H9 (cell line): ENCODE data around the gene TEX22. TPM values are rescaled to one million over a fixed set of nuclear protein-coding genes. Genes with fewer than 3 reads are reported as not detected.

Experiments used
- DNase-seq: peaks from one replicate; pipeline ENCODE4 v3.0.0-alpha.2; 2017
- H2AFZ ChIP-seq: one replicate; pipeline ENCODE4 v1.6.1; 2013; ENCODE audit warnings: mild to moderate bottlenecking, low read length, control low read depth, moderate library complexity
- H2AK5ac ChIP-seq: 2 replicates; pipeline ENCODE4 v1.6.1; 2013; ENCODE audit warnings: low read length, control low read depth, mixed read lengths; ENCODE audit not compliant: insufficient read length
- H2BK120ac ChIP-seq: one replicate; pipeline ENCODE4 v1.6.1; 2013; ENCODE audit warnings: low read depth, mild to moderate bottlenecking, low read length, control low read depth, inconsistent platforms; ENCODE audit not compliant: poor library complexity, severe bottlenecking
- H2BK12ac ChIP-seq: 2 replicates; pipeline ENCODE4 v1.6.1; 2013; ENCODE audit warnings: low read length, control low read depth, mixed read lengths, low read depth; ENCODE audit not compliant: insufficient read length
- H2BK15ac ChIP-seq: 2 replicates; pipeline ENCODE4 v1.6.1; 2013; ENCODE audit warnings: low read depth, low read length, control low read depth
- H2BK20ac ChIP-seq: one replicate; pipeline ENCODE4 v1.6.1; 2013; ENCODE audit warnings: low read depth, mild to moderate bottlenecking, low read length, control low read depth, inconsistent platforms; ENCODE audit not compliant: poor library complexity, severe bottlenecking
- H2BK5ac ChIP-seq: 2 replicates; pipeline ENCODE4 v1.6.1; 2013; ENCODE audit warnings: low read length, control low read depth, mixed read lengths; ENCODE audit not compliant: insufficient read length
- H3K14ac ChIP-seq: 2 replicates; pipeline ENCODE4 v1.6.1; 2013; ENCODE audit warnings: low read length, control low read depth; ENCODE audit not compliant: insufficient read depth
- H3K18ac ChIP-seq: 2 replicates; pipeline ENCODE4 v1.6.1; 2013; ENCODE audit warnings: low read depth, mild to moderate bottlenecking, mixed read lengths, low read length, control low read depth; ENCODE audit not compliant: insufficient read length
- H3K23ac ChIP-seq: 2 replicates; pipeline ENCODE4 v1.6.1; 2013; ENCODE audit warnings: low read length, control low read depth, mixed read lengths, low read depth; ENCODE audit not compliant: insufficient read length
- H3K23me2 ChIP-seq: 2 replicates; pipeline ENCODE4 v1.6.1; 2013; ENCODE audit warnings: low read depth, mild to moderate bottlenecking, mixed read lengths, low read length, control low read depth; ENCODE audit not compliant: insufficient read length, poor library complexity, severe bottlenecking
- H3K27ac ChIP-seq: 2 replicates; pipeline ENCODE4 v1.5.1; 2013; ENCODE audit warnings: low read length, control low read depth, mixed read lengths, low read depth; ENCODE audit not compliant: insufficient read length
- H3K27me3 ChIP-seq: 2 replicates; pipeline ENCODE4 v1.6.1; 2013; ENCODE audit warnings: low read length, control low read depth, inconsistent platforms; ENCODE audit not compliant: insufficient read depth
- H3K4ac ChIP-seq: 2 replicates; pipeline ENCODE4 v1.6.1; 2013; ENCODE audit warnings: low read depth, mild to moderate bottlenecking, control low read depth, inconsistent platforms, low read length, moderate library complexity
- H3K4me1 ChIP-seq: 2 replicates; pipeline ENCODE4 v1.6.1; 2013; ENCODE audit warnings: low read length, control low read depth, inconsistent platforms; ENCODE audit not compliant: insufficient read depth
- H3K4me2 ChIP-seq: 2 replicates; pipeline ENCODE4 v1.6.1; 2013; ENCODE audit warnings: low read length, control low read depth, mixed read lengths; ENCODE audit not compliant: insufficient read length, insufficient read depth
- H3K56ac ChIP-seq: 2 replicates; pipeline ENCODE4 v1.6.1; 2013; ENCODE audit warnings: low read depth, mild to moderate bottlenecking, mixed read lengths, low read length, control low read depth; ENCODE audit not compliant: insufficient read length
- H3K79me1 ChIP-seq: 2 replicates; pipeline ENCODE4 v1.6.1; 2013; ENCODE audit warnings: low read depth, mild to moderate bottlenecking, moderate library complexity, low read length, control low read depth, inconsistent platforms; ENCODE audit not compliant: insufficient read depth, poor library complexity, severe bottlenecking
- H3K79me2 ChIP-seq: 2 replicates; pipeline ENCODE4 v1.6.1; 2013; ENCODE audit warnings: low read length, control low read depth, inconsistent platforms; ENCODE audit not compliant: insufficient read depth
- H3K9ac ChIP-seq: 2 replicates; pipeline ENCODE4 v1.6.1; 2013; ENCODE audit warnings: low read length, control low read depth, mixed read lengths; ENCODE audit not compliant: insufficient read length; ENCODE audit errors: extremely low read depth
- H3K9me3 ChIP-seq: one replicate; pipeline ENCODE4 v1.6.1; 2013; ENCODE audit warnings: low read depth, low read length, inconsistent platforms; ENCODE audit not compliant: control insufficient read depth
- H3T11ph ChIP-seq: one replicate; pipeline ENCODE4 v1.6.1; 2013; ENCODE audit warnings: mild to moderate bottlenecking, low read length, control low read depth, inconsistent platforms
- H4K20me1 ChIP-seq: one replicate; pipeline ENCODE4 v1.6.1; 2013; ENCODE audit not compliant: control insufficient read depth, insufficient read length, insufficient read depth
- H4K5ac ChIP-seq: 2 replicates; pipeline ENCODE4 v1.6.1; 2013; ENCODE audit warnings: low read depth, mild to moderate bottlenecking, mixed read lengths, low read length, control low read depth; ENCODE audit not compliant: insufficient read length
- H4K8ac ChIP-seq: replicated peaks from 2 replicates; pipeline ENCODE4 v1.6.1; 2013; ENCODE audit warnings: low read length, control low read depth, mixed read lengths, low read depth; ENCODE audit not compliant: insufficient read length
- H4K91ac ChIP-seq: 2 replicates; pipeline ENCODE4 v1.6.1; 2013; ENCODE audit warnings: low read depth, mild to moderate bottlenecking, moderate library complexity, mixed read lengths, low read length, control low read depth; ENCODE audit not compliant: insufficient read length
- H3K27ac Mint-ChIP-seq, 3 experiments: 2 replicates in 2 of 3; 3 replicates in 1 of 3; pipeline ENCODE4 v1.8.0; 2020 to 2021; ENCODE audit warnings: mixed read lengths in 3 of 3, mild to moderate bottlenecking in 1 of 3, moderate library complexity in 1 of 3
- H3K27me3 Mint-ChIP-seq: 2 replicates; pipeline ENCODE4 v1.8.0; 2021; ENCODE audit warnings: low read depth, mild to moderate bottlenecking, moderate library complexity, mixed read lengths
- H3K36me3 Mint-ChIP-seq, 3 experiments: 2 replicates in 2 of 3; 3 replicates in 1 of 3; pipeline ENCODE4 v1.8.0; 2020 to 2021; ENCODE audit warnings: low read depth in 3 of 3, mixed read lengths in 3 of 3; ENCODE audit not compliant: insufficient read depth in 1 of 3
- H3K4me1 Mint-ChIP-seq, 2 experiments: 2 replicates each; pipeline ENCODE4 v1.8.0; 2020; ENCODE audit warnings: mixed read lengths in 2 of 2
- H3K4me3 Mint-ChIP-seq, 2 experiments: 2 replicates in 1 of 2; 3 replicates in 1 of 2; pipeline ENCODE4 v1.8.0; 2020 to 2021; ENCODE audit warnings: mild to moderate bottlenecking in 2 of 2, mixed read lengths in 2 of 2, moderate library complexity in 1 of 2
- H3K9me3 Mint-ChIP-seq, 2 experiments: 2 replicates in 1 of 2; 3 replicates in 1 of 2; pipeline ENCODE4 v1.8.0; 2020; ENCODE audit warnings: mild to moderate bottlenecking in 2 of 2, mixed read lengths in 2 of 2, moderate library complexity in 1 of 2
- CTCF ChIP-seq: fragments of 200-600 bp; sonication (generic); conservative IDR thresholded peaks from 3 replicates; pipeline ENCODE4 v1.8.0; 2021; ENCODE audit warnings: antibody characterized with exemption, mild to moderate bottlenecking
- WGBS: extraction: QIAGEN DNeasy Blood & Tissue Kit; methylation state at CpG from one replicate; pipeline ENCODE4 v1.1.7; 2013; ENCODE audit warnings: missing lambda C conversion rate, low lambda C conversion rate, mixed read lengths; ENCODE audit not compliant: insufficient read length; ENCODE audit errors: extremely low coverage; 5-methylcytosine and 5-hydroxymethylcytosine counted together
- total RNA-seq: library from RNA; stranded (reverse); gene quantifications from 2 replicates; pipeline ENCODE4 v1.2.1, GENCODE V29; 2021

Gene TEX22
- total RNA-seq, 1 experiment from 2014 or later, result 0.83 TPM

GRCh38 chr14:105378199-105378598, 20.1 kb upstream of the TEX22 start:
- WGBS, result no CpG with 5 or more reads among the region's 11 CpGs
- no peak overlapping the region for H4K8ac ChIP-seq
- Mint-ChIP-seq H3K36me3 (peaks cover 7 to 23% (median 17%) of the 10 kb centered on the region in 3 experiments), H3K4me1 (peaks cover 8% of the 10 kb centered on the region in 2 experiments), H3K27ac (no peak overlapping the region; a peak in 1 of 7 replicates), H3K9me3 (peaks cover 6 to 8% of the 10 kb centered on the region in 2 experiments; a peak in 4 of 5 replicates), H3K4me3 (no peak overlapping the region), H3K27me3 (peaks cover 8% of the 10 kb centered on the region; the same call in 1 of the 2 replicates)
- no peak for TF ChIP-seq CTCF
- no peak overlapping the region for H2AFZ ChIP-seq
- no peak overlapping the region for H4K5ac ChIP-seq
- H3K14ac ChIP-seq, result no peak overlapping the region; the same call in 1 of the 2 replicates
- no peaks in the 10 kb centered on the region for H3K79me1 ChIP-seq
- no peak overlapping the region for H3K23ac ChIP-seq
- H2BK120ac ChIP-seq, result no peak overlapping the region
- H3K27ac ChIP-seq, result no peak overlapping the region
- no peak overlapping the region for H2BK15ac ChIP-seq
- H3K4me1 ChIP-seq, result peaks cover 2% of the 10 kb centered on the region; the same call in 1 of the 2 replicates
- H3K79me2 ChIP-seq, result no peaks in the 10 kb centered on the region
- no peak overlapping the region for H3K4ac ChIP-seq
- no peak overlapping the region for H3K18ac ChIP-seq
- H2BK5ac ChIP-seq, result no peak overlapping the region
- H3K4me2 ChIP-seq, result no peak overlapping the region
- no peak for DNase-seq
- no peaks in the 10 kb centered on the region for H3K9me3 ChIP-seq
- H2AK5ac ChIP-seq, result no peak overlapping the region
- H4K20me1 ChIP-seq, result no peaks in the 10 kb centered on the region
- no peak overlapping the region for H3K9ac ChIP-seq
- no peak overlapping the region for H2BK20ac ChIP-seq
- H2BK12ac ChIP-seq, result no peak overlapping the region
- no peak overlapping the region for H3T11ph ChIP-seq
- H3K27me3 ChIP-seq, result no peaks in the 10 kb centered on the region
- no peaks in the 10 kb centered on the region for H3K23me2 ChIP-seq
- H3K56ac ChIP-seq, result no peak overlapping the region
- no peak overlapping the region for H4K91ac ChIP-seq
